T-helper 2 cell treated with Interferon-gamma antibody and Interleukin-4, amounts not matched to agents 100 ng/mL and 5 ng/mL, for 36 hours (primary cell): ENCODE data around the gene SCAPER. TPM values are rescaled to one million over a fixed set of nuclear protein-coding genes. Genes with fewer than 3 reads are reported as not detected.
"Not testable (repeated sequence)": the region's sequence is repeated elsewhere in the genome, so short reads cannot be mapped to it uniquely, and the experiment has no call there.

Source experiments
- intact Hi-C: fragments of 100-400 bp; cut with micrococcal nuclease; formaldehyde crosslinking; loops from one replicate; pipeline ENCODE4 v1.15.1; 2023
- total RNA-seq: library from RNA; stranded (reverse); gene quantifications from 2 replicates; pipeline ENCODE4 v1.2.3, GENCODE V29; 2022

SCAPER gene
- total RNA-seq, 1 donor from 2014 or later = 25.0 TPM

GRCh38 chr15:76864586-76864985 lies 40.6 kb downstream of the SCAPER start:
- intact Hi-C loops = loop anchor here (10.0 kb wide), 1 partner anchor 630 kb away; no protein-coding TSS in a partner anchor

- intact Hi-C loops = loop anchor here (10.0 kb wide), 1 partner anchor 629 kb away; no protein-coding TSS in a partner anchor
Observed at GRCh38 chr15:76863693-76864092, 41.4 kb downstream of the SCAPER start.

GRCh38 chr15:76863123-76863522 lies 42.0 kb downstream of the SCAPER start:
- intact Hi-C loops = loop anchor here (10.0 kb wide), 1 partner anchor 628 kb away; no protein-coding TSS in a partner anchor

- intact Hi-C loops = loop anchor here (10.0 kb wide), 1 partner anchor 627 kb away; no protein-coding TSS in a partner anchor
Observed at GRCh38 chr15:76861815-76862397, 43.2 kb downstream of the SCAPER start.

- intact Hi-C loops = loop anchor here (10.0 kb wide), 1 partner anchor 625 kb away; no protein-coding TSS in a partner anchor
Observed at GRCh38 chr15:76860201-76860600, 44.9 kb downstream of the SCAPER start.

GRCh38 chr15:76850367-76850766 lies 54.8 kb downstream of the SCAPER start:
- intact Hi-C loops = not testable (repeated sequence)

- intact Hi-C loops = no loop called here
Observed at GRCh38 chr15:76846782-76847181, 58.4 kb downstream of the SCAPER start.

GRCh38 chr15:76844096-76844495 lies 61.0 kb downstream of the SCAPER start:
- intact Hi-C loops = no loop called here

GRCh38 chr15:76843269-76843668 lies 61.9 kb downstream of the SCAPER start:
- intact Hi-C loops = no loop called here

- intact Hi-C loops = no loop called here
Observed at GRCh38 chr15:76840830-76841460, 64.2 kb downstream of the SCAPER start.

- intact Hi-C loops = no loop called here
Observed at GRCh38 chr15:76839173-76839572, 66.0 kb downstream of the SCAPER start.

- intact Hi-C loops = no loop called here
Observed at GRCh38 chr15:76837474-76837873, 67.7 kb downstream of the SCAPER start.

- intact Hi-C loops = no loop called here
Observed at GRCh38 chr15:76829939-76830338, 75.2 kb downstream of the SCAPER start.

GRCh38 chr15:76823890-76824289 lies 81.2 kb downstream of the SCAPER start:
- intact Hi-C loops = no loop called here

- intact Hi-C loops = no loop called here
Observed at GRCh38 chr15:76823303-76823702, 81.8 kb downstream of the SCAPER start.

- intact Hi-C loops = not testable (repeated sequence)
Observed at GRCh38 chr15:76818926-76819325, 86.2 kb downstream of the SCAPER start.

GRCh38 chr15:76815421-76815820 lies 89.7 kb downstream of the SCAPER start:
- intact Hi-C loops = no loop called here

GRCh38 chr15:76812381-76812780 lies 92.8 kb downstream of the SCAPER start:
- intact Hi-C loops = no loop called here

- intact Hi-C loops = no loop called here
Observed at GRCh38 chr15:76809412-76810103, 95.6 kb downstream of the SCAPER start.

GRCh38 chr15:76803049-76803571 lies 102.0 kb downstream of the SCAPER start:
- intact Hi-C loops = no loop called here

GRCh38 chr15:76802411-76802810 lies 102.7 kb downstream of the SCAPER start:
- intact Hi-C loops = no loop called here

GRCh38 chr15:76799760-76800159 lies 105.4 kb downstream of the SCAPER start:
- intact Hi-C loops = no loop called here
